GM23338 (cell line): ENCODE results near the gene MCU. TPM values are rescaled to one million over a fixed set of nuclear protein-coding genes. Genes with fewer than 3 reads are reported as not detected.
A peak's percentile ranks its signal among the peaks of the same experiment; 100 is the strongest.

Source experiments
- ATAC-seq: fragments of 200-7000 bp; cut with Tn5 transposase; 3 replicates; pipeline ENCODE4 v1.9.1; 2020
- DNase-seq: peaks from one replicate; pipeline ENCODE4 v3.0.0-alpha.2; 2015; ENCODE audit warnings: low spot score
- H2AFZ ChIP-seq: fragments of 200-600 bp; sonication (generic); 2 replicates; pipeline ENCODE4 v1.8.0; 2016; ENCODE audit warnings: antibody characterized with exemption, mild to moderate bottlenecking, moderate library complexity
- H3F3A ChIP-seq: fragments of 200-600 bp; sonication (generic); replicated peaks from 2 replicates; pipeline ENCODE4 v1.8.0; 2017; ENCODE audit warnings: antibody characterized with exemption, mixed run types, low read depth
- H3K27ac ChIP-seq: fragments of 200-600 bp; sonication (generic); 2 replicates; pipeline ENCODE4 v1.6.1; 2016; ENCODE audit warnings: low read depth
- H3K27me3 ChIP-seq: fragments of 200-600 bp; sonication (generic); 2 replicates; pipeline ENCODE4 v1.8.0; 2016; ENCODE audit warnings: mild to moderate bottlenecking, mixed run types, moderate library complexity; ENCODE audit not compliant: insufficient read depth
- H3K36me3 ChIP-seq: fragments of 200-600 bp; sonication (generic); 2 replicates; pipeline ENCODE4 v1.8.0; 2016; ENCODE audit warnings: mild to moderate bottlenecking; ENCODE audit not compliant: insufficient read depth
- H3K4me1 ChIP-seq: fragments of 200-600 bp; sonication (generic); 2 replicates; pipeline ENCODE4 v1.8.0; 2016; ENCODE audit warnings: mild to moderate bottlenecking, moderate library complexity; ENCODE audit not compliant: insufficient read depth
- H3K4me2 ChIP-seq: fragments of 200-600 bp; sonication (generic); 2 replicates; pipeline ENCODE4 v1.7.1; 2017; ENCODE audit warnings: mixed run types
- H3K4me3 ChIP-seq: fragments of 200-600 bp; sonication (generic); 2 replicates; pipeline ENCODE4 v1.6.1; 2016; ENCODE audit warnings: mixed run types
- H3K79me2 ChIP-seq: fragments of 200-600 bp; sonication (generic); replicated peaks from 2 replicates; pipeline ENCODE4 v1.8.0; 2017; ENCODE audit warnings: mild to moderate bottlenecking; ENCODE audit not compliant: insufficient read depth
- H3K9me2 ChIP-seq: fragments of 200-600 bp; sonication (generic); 2 replicates; pipeline ENCODE4 v1.8.0; 2017; ENCODE audit not compliant: insufficient read depth
- H4K20me1 ChIP-seq: fragments of 200-600 bp; sonication (generic); replicated peaks from 2 replicates; pipeline ENCODE4 v1.8.0; 2017; ENCODE audit warnings: mild to moderate bottlenecking; ENCODE audit not compliant: insufficient read depth
- H3K27ac Mint-ChIP-seq: 2 replicates; pipeline ENCODE4 v1.8.0; 2020; ENCODE audit warnings: inconsistent platforms, mild to moderate bottlenecking, moderate library complexity, mixed read lengths
- H3K27me3 Mint-ChIP-seq: 3 replicates; pipeline ENCODE4 v1.8.0; 2022; ENCODE audit warnings: low read depth, mild to moderate bottlenecking, moderate library complexity, mixed read lengths, inconsistent platforms; ENCODE audit not compliant: insufficient read depth, poor library complexity
- H3K36me3 Mint-ChIP-seq: 3 replicates; pipeline ENCODE4 v1.8.0; 2021; ENCODE audit warnings: low read depth, mild to moderate bottlenecking, inconsistent platforms, moderate library complexity, mixed read lengths
- H3K4me1 Mint-ChIP-seq: 3 replicates; pipeline ENCODE4 v1.8.0; 2020; ENCODE audit warnings: mild to moderate bottlenecking, inconsistent platforms, mixed read lengths
- H3K4me3 Mint-ChIP-seq: 3 replicates; pipeline ENCODE4 v1.8.0; 2021; ENCODE audit warnings: moderate library complexity, mild to moderate bottlenecking, inconsistent platforms, mixed read lengths
- H3K9me3 Mint-ChIP-seq: 3 replicates; pipeline ENCODE4 v1.8.0; 2020; ENCODE audit warnings: moderate library complexity, mild to moderate bottlenecking, inconsistent platforms, mixed read lengths
- CREB1 ChIP-seq: fragments of 250-450 bp; sonication (Bioruptor Pico); IDR thresholded peaks from 2 replicates; pipeline ENCODE4 v1.5.0; 2020; ENCODE audit warnings: low read depth, mild to moderate bottlenecking, moderate library complexity
- ETS1 ChIP-seq: IDR thresholded peaks from 2 replicates; pipeline ENCODE4 v1.6.1; 2016; ENCODE audit warnings: antibody characterized with exemption
- EZH2 ChIP-seq: fragments of 200-600 bp; sonication (generic); IDR thresholded peaks from one replicate; pipeline ENCODE4 v1.8.0; 2017; ENCODE audit warnings: antibody characterized with exemption, mild to moderate bottlenecking, low read depth; ENCODE audit not compliant: unreplicated experiment
- JUNB ChIP-seq: IDR thresholded peaks from one replicate; pipeline ENCODE4 v1.6.1; 2016; ENCODE audit warnings: antibody characterized with exemption; ENCODE audit not compliant: unreplicated experiment
- POLR2AphosphoS5 ChIP-seq: IDR thresholded peaks from 2 replicates; pipeline ENCODE4 v1.6.1; 2016; ENCODE audit warnings: antibody characterized with exemption, low read depth
- REST ChIP-seq: IDR thresholded peaks from one replicate; pipeline ENCODE4 v1.6.1; 2018; ENCODE audit warnings: antibody characterized with exemption; ENCODE audit not compliant: unreplicated experiment
- STAT1 ChIP-seq: IDR thresholded peaks from one replicate; pipeline ENCODE4 v1.6.1; 2016; ENCODE audit warnings: antibody characterized with exemption; ENCODE audit not compliant: unreplicated experiment
- ZNF114 ChIP-seq: fragments of 250-450 bp; sonication (Bioruptor Pico); IDR thresholded peaks from 2 replicates; pipeline ENCODE4 v1.5.0; 2020; ENCODE audit warnings: mild to moderate bottlenecking, moderate library complexity
- ZNF331 ChIP-seq: fragments of 250-450 bp; sonication (Bioruptor Pico); IDR thresholded peaks from 2 replicates; pipeline ENCODE4 v1.5.0; 2020; ENCODE audit warnings: low read depth, mild to moderate bottlenecking, moderate library complexity
- ZNF462 ChIP-seq: fragments of 250-450 bp; sonication (Bioruptor Pico); IDR thresholded peaks from 2 replicates; pipeline ENCODE4 v1.5.0; 2020; ENCODE audit warnings: mild to moderate bottlenecking, moderate library complexity
- polyA plus RNA-seq: library from polyadenylated mRNA; unstranded; fragments of >200 nt; fragmentation: Nextera tagmentation; extraction: Ambion mirVana; gene quantifications from 2 replicates; pipeline ENCODE4 v1.2.1, GENCODE V29; 2016
- total RNA-seq: library from RNA; depleted of rRNA; stranded (reverse); fragments of >200 nt; shearing (Covaris generic); gene quantifications from 2 replicates; pipeline ENCODE4 v1.2.3, GENCODE V29; 2014

MCU gene
- total and polyA plus RNA-seq, 2 experiments from 2014 or later: 41.8 to 68.2 TPM

GRCh38 chr10:72679838-72680241 lies 12.1 kb upstream of the MCU start (continued):
- no peak for TF ChIP-seq ETS1
- TF ChIP-seq ZNF114 (CRISPR knock-in tag): no peak
- no peak for TF ChIP-seq EZH2
- no peak for TF ChIP-seq ZNF462 (CRISPR knock-in tag)
- TF ChIP-seq STAT1: no peak

GRCh38 chr10:72682638-72683037 lies 9.3 kb upstream of the MCU start:
- Histone ChIP-seq H3K27ac (no peak overlapping the region), H3K4me2 (no peak overlapping the region), H3K9me2 (no peaks in the 10 kb centered on the region), H3K27me3 (no peaks in the 10 kb centered on the region), H3F3A (no peaks in the 10 kb centered on the region), H2AFZ (peak overlapping the region; percentile 63; the same call in 1 of the 2 replicates), H4K20me1 (no peaks in the 10 kb centered on the region), H3K36me3 (no peaks in the 10 kb centered on the region), H3K4me1 (no peaks in the 10 kb centered on the region), H3K79me2 (no peaks in the 10 kb centered on the region), H3K4me3 (no peak overlapping the region)
- Mint-ChIP-seq H3K9me3 (no peaks in the 10 kb centered on the region), H3K4me3 (no peak overlapping the region), H3K27me3 (peaks cover 6% of the 10 kb centered on the region), H3K36me3 (no peaks in the 10 kb centered on the region), H3K4me1 (peaks cover 2% of the 10 kb centered on the region; the same call in 1 of the 3 replicates), H3K27ac (no peak overlapping the region)
- no peak for ATAC-seq
- DNase-seq: no peak
- no peak for TF ChIP-seq JUNB
- no peak for TF ChIP-seq REST
- no peak for TF ChIP-seq ZNF114 (CRISPR knock-in tag)
- no peak for TF ChIP-seq ETS1
- no peak for TF ChIP-seq EZH2
- TF ChIP-seq CREB1 (CRISPR knock-in tag): no peak
- TF ChIP-seq POLR2AphosphoS5: no peak
- TF ChIP-seq ZNF331: no peak
